Hepatocyte (in vitro differentiated cells): Measurements from ENCODE around the gene TNXB. TPM values are rescaled to one million over a fixed set of nuclear protein-coding genes. Genes with fewer than 3 reads are reported as not detected.
A peak's percentile ranks its signal among the peaks of the same experiment; 100 is the strongest.
"Not testable (repeated sequence)": the region's sequence is repeated elsewhere in the genome, so short reads cannot be mapped to it uniquely, and the experiment has no call there.

Source experiments
- DNase-seq: peaks from one replicate; pipeline ENCODE4 v3.0.0-alpha.2; 2016; ENCODE audit warnings: low spot score
- H2AFZ ChIP-seq: fragments of 200-600 bp; sonication (generic); 2 replicates; pipeline ENCODE4 v1.6.0; 2016; ENCODE audit warnings: antibody characterized with exemption, mild to moderate bottlenecking
- H3K27ac ChIP-seq: fragments of 200-600 bp; sonication (generic); 2 replicates; pipeline ENCODE4 v1.5.1; 2016; ENCODE audit warnings: mild to moderate bottlenecking
- H3K27me3 ChIP-seq: fragments of 200-600 bp; sonication (generic); 2 replicates; pipeline ENCODE4 v1.6.1; 2016
- H3K36me3 ChIP-seq: fragments of 200-600 bp; sonication (generic); replicated peaks from 2 replicates; pipeline ENCODE4 v1.5.1; 2016; ENCODE audit warnings: low read depth; ENCODE audit not compliant: insufficient read depth
- H3K4me1 ChIP-seq: fragments of 200-600 bp; sonication (generic); 2 replicates; pipeline ENCODE4 v1.5.1; 2016; ENCODE audit warnings: mild to moderate bottlenecking, moderate library complexity; ENCODE audit not compliant: insufficient read depth
- H3K4me2 ChIP-seq: fragments of 200-600 bp; sonication (generic); 2 replicates; pipeline ENCODE4 v1.6.0; 2016
- H3K4me3 ChIP-seq: fragments of 200-600 bp; sonication (generic); 2 replicates; pipeline ENCODE4 v1.5.1; 2016; ENCODE audit warnings: mild to moderate bottlenecking
- H3K79me2 ChIP-seq: fragments of 200-600 bp; sonication (generic); 2 replicates; pipeline ENCODE4 v1.6.0; 2017; ENCODE audit warnings: mild to moderate bottlenecking
- H3K9me2 ChIP-seq: fragments of 200-600 bp; sonication (generic); replicated peaks from 2 replicates; pipeline ENCODE4 v1.6.0; 2017; ENCODE audit warnings: mild to moderate bottlenecking; ENCODE audit not compliant: insufficient read depth
- H3K9me3 ChIP-seq: fragments of 200-600 bp; sonication (generic); 2 replicates; pipeline ENCODE4 v1.5.1; 2016; ENCODE audit warnings: low read depth, mild to moderate bottlenecking
- H4K20me1 ChIP-seq: fragments of 200-600 bp; sonication (generic); 2 replicates; pipeline ENCODE4 v1.6.0; 2016; ENCODE audit warnings: mild to moderate bottlenecking; ENCODE audit not compliant: insufficient read depth, poor library complexity, severe bottlenecking
- EZH2 ChIP-seq: fragments of 200-600 bp; sonication (generic); IDR thresholded peaks from 2 replicates; pipeline ENCODE4 v1.6.1; 2016; ENCODE audit warnings: antibody characterized with exemption, mild to moderate bottlenecking, borderline replicate concordance
- EZH2phosphoT487 ChIP-seq: fragments of 200-600 bp; sonication (generic); IDR thresholded peaks from one replicate; pipeline ENCODE4 v1.6.1; 2018; ENCODE audit warnings: antibody characterized with exemption, mild to moderate bottlenecking, low read depth, moderate library complexity; ENCODE audit not compliant: unreplicated experiment, severe bottlenecking
- WGBS: methylation state at CpG from one replicate; pipeline ENCODE4 v1.1.6; 2016; ENCODE audit warnings: low lambda C conversion rate; ENCODE audit errors: missing lambda C conversion rate; 5-methylcytosine and 5-hydroxymethylcytosine counted together
- polyA plus RNA-seq: library from polyadenylated mRNA; unstranded; fragments of >200 nt; fragmentation: Nextera tagmentation; extraction: Ambion mirVana; gene quantifications from 2 replicates; pipeline ENCODE4 v1.2.1, GENCODE V29; 2016
- total RNA-seq: library from RNA; depleted of rRNA; stranded (reverse); fragments of >200 nt; gene quantifications from 2 replicates; pipeline ENCODE4 v1.2.3, GENCODE V29; 2014
- TF ChIP-seq, protein P1 (sequence below): fragments of 200-600 bp; sonication (generic); IDR thresholded peaks from 2 replicates; pipeline ENCODE4 v1.5.1; 2016; ENCODE audit warnings: antibody characterized with exemption, mild to moderate bottlenecking; ENCODE audit not compliant: poor library complexity

Gene TNXB
- total and polyA plus RNA-seq, 2 experiments from 2014 or later, result 9.2 to 11.6 TPM

GRCh38 chr6:32046450-32047083, 62.6 kb downstream of the TNXB start:
- no peaks in the 10 kb centered on the region for H3K9me3 ChIP-seq
- H3K27ac ChIP-seq, result no peak overlapping the region
- H3K36me3 ChIP-seq, result no peaks in the 10 kb centered on the region
- no peaks in the 10 kb centered on the region for H3K27me3 ChIP-seq
- peak; percentile 17 for DNase-seq
- H3K79me2 ChIP-seq, result no peaks in the 10 kb centered on the region
- H4K20me1 ChIP-seq, result no peaks in the 10 kb centered on the region
- no peak overlapping the region for H2AFZ ChIP-seq
- peaks cover 6% of the 10 kb centered on the region for H3K4me1 ChIP-seq
- no peak overlapping the region for H3K4me2 ChIP-seq
- TF ChIP-seq, protein P1, sequence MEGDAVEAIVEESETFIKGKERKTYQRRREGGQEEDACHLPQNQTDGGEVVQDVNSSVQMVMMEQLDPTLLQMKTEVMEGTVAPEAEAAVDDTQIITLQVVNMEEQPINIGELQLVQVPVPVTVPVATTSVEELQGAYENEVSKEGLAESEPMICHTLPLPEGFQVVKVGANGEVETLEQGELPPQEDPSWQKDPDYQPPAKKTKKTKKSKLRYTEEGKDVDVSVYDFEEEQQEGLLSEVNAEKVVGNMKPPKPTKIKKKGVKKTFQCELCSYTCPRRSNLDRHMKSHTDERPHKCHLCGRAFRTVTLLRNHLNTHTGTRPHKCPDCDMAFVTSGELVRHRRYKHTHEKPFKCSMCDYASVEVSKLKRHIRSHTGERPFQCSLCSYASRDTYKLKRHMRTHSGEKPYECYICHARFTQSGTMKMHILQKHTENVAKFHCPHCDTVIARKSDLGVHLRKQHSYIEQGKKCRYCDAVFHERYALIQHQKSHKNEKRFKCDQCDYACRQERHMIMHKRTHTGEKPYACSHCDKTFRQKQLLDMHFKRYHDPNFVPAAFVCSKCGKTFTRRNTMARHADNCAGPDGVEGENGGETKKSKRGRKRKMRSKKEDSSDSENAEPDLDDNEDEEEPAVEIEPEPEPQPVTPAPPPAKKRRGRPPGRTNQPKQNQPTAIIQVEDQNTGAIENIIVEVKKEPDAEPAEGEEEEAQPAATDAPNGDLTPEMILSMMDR, result no peak
- TF ChIP-seq EZH2, result no peak
- TF ChIP-seq EZH2phosphoT487, result no peak
- WGBS, result 77% methylated on average over 11 of the region's 14 CpGs
- H3K4me3 ChIP-seq, result no peak overlapping the region
- no peaks in the 10 kb centered on the region for H3K9me2 ChIP-seq

- no peaks in the 10 kb centered on the region for H3K27me3 ChIP-seq
- no peak overlapping the region for H3K4me3 ChIP-seq
- TF ChIP-seq, protein P1, result no peak
- no peak for TF ChIP-seq EZH2phosphoT487
- TF ChIP-seq EZH2, result no peak
- no peaks in the 10 kb centered on the region for H4K20me1 ChIP-seq
- no peak for DNase-seq
- WGBS, result 89% methylated on average over 19 of the region's 22 CpGs
- no peak overlapping the region for H3K27ac ChIP-seq
- peaks cover 6% of the 10 kb centered on the region for H3K4me1 ChIP-seq
- no peaks in the 10 kb centered on the region for H3K36me3 ChIP-seq
- no peaks in the 10 kb centered on the region for H3K9me3 ChIP-seq
- H3K4me2 ChIP-seq, result no peak overlapping the region
- no peaks in the 10 kb centered on the region for H3K9me2 ChIP-seq
- no peaks in the 10 kb centered on the region for H3K79me2 ChIP-seq
- H2AFZ ChIP-seq, result no peak overlapping the region
These were observed 63.2 kb downstream of the TNXB start for GRCh38 chr6:32045811-32046449.

DNA sequence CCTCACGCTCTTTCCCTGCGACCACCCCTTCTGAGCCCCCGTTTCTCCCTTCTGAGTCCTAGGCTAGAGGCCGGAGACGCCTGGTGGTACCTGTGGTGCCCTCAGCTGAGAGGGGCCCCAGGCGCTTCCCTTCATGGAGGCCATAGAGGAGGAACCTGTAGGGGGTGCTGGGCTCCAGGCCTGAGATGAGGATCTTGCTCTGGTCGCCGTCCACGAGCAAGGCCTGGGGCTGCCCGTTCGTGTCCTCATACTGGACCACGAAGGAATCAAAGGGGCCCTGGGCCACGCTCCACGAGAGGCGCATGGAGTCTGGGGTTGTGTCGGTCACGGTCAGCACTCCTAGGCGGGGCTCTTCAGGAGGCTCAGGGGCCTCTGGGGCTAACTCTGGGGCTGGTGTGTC, 64.2 kb downstream of the TNXB start:
- not testable (repeated sequence) for DNase-seq, H3K4me3 ChIP-seq, H3K9me2 ChIP-seq, H3K79me2 ChIP-seq, H3K27me3 ChIP-seq, H3K27ac ChIP-seq, H3K4me1 ChIP-seq, H3K4me2 ChIP-seq, H4K20me1 ChIP-seq, H2AFZ ChIP-seq, H3K9me3 ChIP-seq, H3K36me3 ChIP-seq
- 95% methylated on average over 13 of the region's 18 CpGs for WGBS

DNA sequence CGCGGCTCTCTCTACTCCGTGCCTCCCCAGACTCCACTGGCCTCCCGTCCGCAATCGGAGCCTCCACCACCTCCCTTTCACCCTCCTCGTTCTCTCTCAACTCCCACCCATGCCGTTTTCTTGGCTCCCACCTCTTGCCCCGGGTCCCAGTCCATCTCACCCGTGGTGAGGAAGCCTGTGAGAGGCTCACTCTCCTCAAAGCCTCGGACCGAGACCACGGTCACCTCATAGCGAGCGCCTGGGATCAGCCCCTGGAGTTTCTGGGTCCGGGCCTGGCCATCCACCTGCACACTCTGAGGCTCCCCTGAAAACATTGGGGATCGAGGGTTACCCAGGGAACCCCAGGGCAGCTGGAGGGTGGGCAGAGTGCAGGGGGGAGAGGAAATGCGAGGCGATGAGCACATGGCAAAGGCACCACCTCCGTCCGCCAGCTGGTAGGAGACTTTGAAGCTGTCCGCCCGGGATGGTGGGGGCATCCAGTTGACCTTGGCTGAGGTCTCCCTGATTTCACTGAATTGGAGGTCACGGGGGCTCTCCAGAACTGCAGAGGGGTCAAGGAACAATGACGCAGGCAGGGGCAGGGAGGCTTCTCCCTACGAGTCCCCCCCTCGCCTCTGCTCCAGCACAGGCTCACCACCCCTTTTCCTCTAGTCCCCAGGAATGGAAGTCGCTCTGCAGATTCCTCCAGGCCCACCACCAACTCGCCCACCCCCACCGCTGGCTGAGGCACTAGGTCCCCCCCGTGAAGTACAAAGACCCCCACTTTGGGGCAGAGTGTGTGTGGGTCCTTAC, 65.4 kb downstream of the TNXB start:
- not testable (repeated sequence) for H3K27ac ChIP-seq, H3K9me3 ChIP-seq, H3K4me1 ChIP-seq

DNA sequence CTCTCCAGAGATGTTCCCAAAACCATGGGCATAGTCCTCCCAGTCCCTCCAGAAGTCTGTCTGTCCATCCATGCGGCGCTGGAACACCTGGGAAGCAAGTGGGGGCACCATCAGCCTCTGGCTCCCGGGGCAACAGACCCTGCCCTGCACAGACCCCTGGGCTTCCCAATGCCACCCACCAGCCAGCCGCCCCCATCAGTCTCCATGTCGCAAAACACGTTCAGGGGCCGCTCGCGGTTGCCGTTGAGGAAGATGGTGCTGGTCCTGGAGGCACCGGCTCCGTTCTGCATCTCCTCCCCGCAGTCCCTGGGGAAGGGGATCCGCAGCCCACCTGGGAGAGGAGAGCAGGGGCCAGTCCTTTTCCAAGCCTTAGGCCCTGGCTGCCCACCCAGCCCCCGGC, 66.9 kb downstream of the TNXB start:
- H4K20me1 ChIP-seq, H2AFZ ChIP-seq, H3K27me3 ChIP-seq, H3K27ac ChIP-seq, H3K9me3 ChIP-seq, H3K4me2 ChIP-seq, H3K4me3 ChIP-seq, H3K36me3 ChIP-seq, H3K79me2 ChIP-seq, H3K4me1 ChIP-seq, H3K9me2 ChIP-seq, DNase-seq: not testable (repeated sequence)
- 95% methylated on average over 11 of the region's 15 CpGs for WGBS

More for the DNA sequence above, 65.4 kb downstream of the TNXB start:
- not testable (repeated sequence) for H2AFZ ChIP-seq, H3K79me2 ChIP-seq, H3K4me2 ChIP-seq, DNase-seq, H3K27me3 ChIP-seq, H4K20me1 ChIP-seq, H3K36me3 ChIP-seq, H3K4me3 ChIP-seq, H3K9me2 ChIP-seq
- 92% methylated on average over 14 of the region's 31 CpGs for WGBS

GRCh38 chr6:32041385-32041784, 67.8 kb downstream of the TNXB start:
- 83% methylated on average over 8 of the region's 10 CpGs for WGBS
- not testable (repeated sequence) for DNase-seq, H4K20me1 ChIP-seq, H3K4me3 ChIP-seq, H3K36me3 ChIP-seq, H3K4me1 ChIP-seq, H3K4me2 ChIP-seq, H2AFZ ChIP-seq, H3K27ac ChIP-seq, H3K79me2 ChIP-seq, H3K27me3 ChIP-seq, H3K9me2 ChIP-seq, H3K9me3 ChIP-seq
